ENCODE results near the gene BANF2.

BANF2 gene

GRCh38 chr20:17726902-17727301 lies 27.1 kb downstream of the BANF2 start:
- no peak for TF ChIP-seq CTCF (IDR thresholded peaks at IDR 0.05)

GRCh38 chr20:17727351-17727750 lies 27.6 kb downstream of the BANF2 start:
- TF ChIP-seq CTCF (IDR thresholded peaks at IDR 0.05), result no peak

GRCh38 chr20:17728074-17728473 lies 28.3 kb downstream of the BANF2 start:
- TF ChIP-seq CTCF (IDR thresholded peaks at IDR 0.05), result no peak

GRCh38 chr20:17730071-17730470 lies 30.3 kb downstream of the BANF2 start:
- no peak for TF ChIP-seq CTCF (IDR thresholded peaks at IDR 0.05)

- no peak for TF ChIP-seq CTCF (IDR thresholded peaks at IDR 0.05)
Observed at GRCh38 chr20:17731233-17731632, 31.5 kb downstream of the BANF2 start.

GRCh38 chr20:17732907-17733521 lies 33.2 kb downstream of the BANF2 start:
- TF ChIP-seq CTCF (IDR thresholded peaks at IDR 0.05), result no peak

- no peak for TF ChIP-seq CTCF (IDR thresholded peaks at IDR 0.05)
Observed at GRCh38 chr20:17733767-17734304, 34.1 kb downstream of the BANF2 start.

GRCh38 chr20:17734374-17734773 lies 34.6 kb downstream of the BANF2 start:
- no peak for TF ChIP-seq CTCF (IDR thresholded peaks at IDR 0.05)
